ENCODE data around the gene KRT80.
A peak's percentile ranks its signal among the peaks of the same experiment; 100 is the strongest.

The KRT80 gene

DNA sequence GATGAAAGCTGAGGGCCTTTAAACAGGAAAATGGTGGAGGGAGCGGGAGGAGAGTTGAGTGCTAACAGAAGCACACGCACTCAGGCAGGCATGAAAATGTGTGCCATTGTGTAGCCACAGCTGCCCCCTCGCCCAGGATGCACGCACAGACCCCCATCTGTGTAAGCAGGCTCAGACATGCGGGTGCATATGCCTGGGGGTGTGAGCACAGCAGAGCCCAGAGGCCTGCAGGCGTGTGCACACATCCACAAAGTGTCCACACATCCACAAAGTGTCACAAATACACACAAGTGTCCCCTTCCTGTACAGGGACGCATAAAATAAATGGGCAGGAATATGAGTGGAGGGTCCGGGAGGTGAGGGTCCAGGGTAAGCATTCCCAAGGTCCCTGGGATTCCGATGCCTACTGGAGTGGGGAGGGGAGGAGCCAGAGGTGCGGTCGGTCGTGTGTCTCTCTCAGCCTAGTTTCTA, 40.4 kb upstream of the KRT80 start:
- DNase-seq (ENCODE audit: low read depth): no peak
- TF ChIP-seq, protein P1, sequence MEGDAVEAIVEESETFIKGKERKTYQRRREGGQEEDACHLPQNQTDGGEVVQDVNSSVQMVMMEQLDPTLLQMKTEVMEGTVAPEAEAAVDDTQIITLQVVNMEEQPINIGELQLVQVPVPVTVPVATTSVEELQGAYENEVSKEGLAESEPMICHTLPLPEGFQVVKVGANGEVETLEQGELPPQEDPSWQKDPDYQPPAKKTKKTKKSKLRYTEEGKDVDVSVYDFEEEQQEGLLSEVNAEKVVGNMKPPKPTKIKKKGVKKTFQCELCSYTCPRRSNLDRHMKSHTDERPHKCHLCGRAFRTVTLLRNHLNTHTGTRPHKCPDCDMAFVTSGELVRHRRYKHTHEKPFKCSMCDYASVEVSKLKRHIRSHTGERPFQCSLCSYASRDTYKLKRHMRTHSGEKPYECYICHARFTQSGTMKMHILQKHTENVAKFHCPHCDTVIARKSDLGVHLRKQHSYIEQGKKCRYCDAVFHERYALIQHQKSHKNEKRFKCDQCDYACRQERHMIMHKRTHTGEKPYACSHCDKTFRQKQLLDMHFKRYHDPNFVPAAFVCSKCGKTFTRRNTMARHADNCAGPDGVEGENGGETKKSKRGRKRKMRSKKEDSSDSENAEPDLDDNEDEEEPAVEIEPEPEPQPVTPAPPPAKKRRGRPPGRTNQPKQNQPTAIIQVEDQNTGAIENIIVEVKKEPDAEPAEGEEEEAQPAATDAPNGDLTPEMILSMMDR (IDR thresholded peaks at IDR 0.05; ENCODE audit: control insufficient read depth, extremely low read depth, insufficient read depth): no peak
- H3K4me3 ChIP-seq (ENCODE audit: low read depth, low read length): no peak overlapping the region

DNA sequence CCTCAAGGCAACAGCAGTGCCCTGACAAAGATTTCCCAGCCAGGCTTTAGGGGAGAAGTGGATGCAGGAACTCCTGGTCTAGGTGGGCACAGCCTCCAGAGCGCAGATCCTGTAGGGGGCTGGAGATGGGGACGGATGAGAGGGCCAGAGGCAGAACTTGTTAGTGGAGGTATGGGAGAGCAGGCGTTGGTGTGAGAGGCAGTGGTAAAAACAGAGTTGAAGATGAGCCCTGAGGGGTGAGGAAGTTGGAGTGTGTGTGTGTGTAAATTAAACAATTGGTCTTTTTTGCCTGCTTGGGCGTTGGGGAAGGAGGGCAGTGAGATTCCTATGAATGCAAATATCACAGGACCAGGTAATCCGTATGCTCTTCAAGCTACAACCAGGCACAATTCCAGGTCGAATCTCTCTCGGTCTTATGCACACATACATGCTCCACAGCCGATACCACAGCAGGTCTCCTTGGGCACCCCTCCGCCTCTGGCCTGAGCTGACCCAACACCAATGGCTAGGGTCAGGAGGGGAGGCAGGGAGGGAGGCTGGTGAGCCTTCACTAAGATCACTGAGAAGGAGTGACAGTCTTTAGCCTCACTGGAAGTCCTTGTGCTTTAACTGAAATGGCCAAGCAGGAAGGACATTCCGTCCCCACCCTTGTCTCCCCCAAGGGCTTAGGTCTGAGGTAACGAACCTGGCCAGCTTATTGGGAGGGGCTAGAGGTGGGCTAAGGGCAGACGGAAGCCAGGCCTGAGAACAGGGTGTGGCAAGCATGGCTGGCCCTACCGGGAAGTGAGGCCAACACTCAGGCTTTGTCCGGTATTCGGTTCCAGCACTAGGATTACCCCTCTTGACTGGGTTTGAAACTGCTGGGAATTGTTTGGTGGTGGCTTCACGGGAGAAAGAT, 39.7 kb upstream of the KRT80 start:
- TF ChIP-seq, protein P1 (IDR thresholded peaks at IDR 0.05; ENCODE audit: control insufficient read depth, extremely low read depth, insufficient read depth): no peak
- peak; percentile 41 for DNase-seq (ENCODE audit: low read depth)
- H3K4me3 ChIP-seq (ENCODE audit: low read depth, low read length): no peak overlapping the region

GRCh38 chr12:52230364-52231281, 38.8 kb upstream of the KRT80 start:
- no peak overlapping the region for H3K4me3 ChIP-seq (ENCODE audit: low read depth, low read length)
- TF ChIP-seq, protein P1 (IDR thresholded peaks at IDR 0.05; ENCODE audit: control insufficient read depth, extremely low read depth, insufficient read depth): no peak
- DNase-seq (ENCODE audit: low read depth): no peak

- TF ChIP-seq, protein P1 (IDR thresholded peaks at IDR 0.05; ENCODE audit: control insufficient read depth, extremely low read depth, insufficient read depth): no peak
- no peak overlapping the region for H3K4me3 ChIP-seq (ENCODE audit: low read depth, low read length)
- DNase-seq (ENCODE audit: low read depth): no peak
These were observed 38.1 kb upstream of the KRT80 start for GRCh38 chr12:52229836-52230343.

DNA sequence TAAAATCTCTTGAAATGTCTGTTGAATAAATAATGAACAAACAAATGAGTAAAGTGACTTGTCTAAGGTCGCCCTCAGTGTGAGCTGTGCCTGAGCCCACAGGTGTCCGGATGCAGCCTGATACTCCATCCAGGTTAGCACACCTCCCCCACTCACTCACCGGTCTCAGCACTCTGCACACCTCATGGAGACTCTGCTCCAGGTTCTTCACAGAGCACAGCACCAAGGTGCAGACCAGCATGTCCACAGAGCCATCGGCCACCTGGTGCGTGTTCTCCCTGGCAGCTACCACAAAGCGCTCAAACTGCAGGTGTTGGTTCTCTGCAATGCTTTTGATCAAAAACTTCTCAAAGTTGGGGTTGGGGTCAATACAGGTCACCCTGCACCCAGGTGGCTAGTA, 37.1 kb upstream of the KRT80 start:
- TF ChIP-seq, protein P1 (IDR thresholded peaks at IDR 0.05; ENCODE audit: control insufficient read depth, extremely low read depth, insufficient read depth): no peak
- H3K4me3 ChIP-seq (ENCODE audit: low read depth, low read length): no peak overlapping the region
- no peak for DNase-seq (ENCODE audit: low read depth)

GRCh38 chr12:52228366-52228765, 36.6 kb upstream of the KRT80 start:
- no peak overlapping the region for H3K4me3 ChIP-seq (ENCODE audit: low read depth, low read length)
- TF ChIP-seq, protein P1 (IDR thresholded peaks at IDR 0.05; ENCODE audit: control insufficient read depth, extremely low read depth, insufficient read depth): no peak
- DNase-seq (ENCODE audit: low read depth): peak; percentile 77

Measured in LNCaP clone FGC (cell line).